Skeletal muscle satellite cell (primary cell): ENCODE data around the gene PRSS1.
"Not testable (repeated sequence)": the region's sequence is repeated elsewhere in the genome, so short reads cannot be mapped to it uniquely, and the experiment has no call there.

Experiments used
- H3K27me3 ChIP-seq: 2 replicates; pipeline ENCODE4 v1.7.0; 2013; ENCODE audit warnings: low read length; ENCODE audit not compliant: control insufficient read depth, insufficient read depth
- H3K36me3 ChIP-seq: 2 replicates; pipeline ENCODE4 v1.7.0; 2013; ENCODE audit warnings: mild to moderate bottlenecking, control low read depth, low read length; ENCODE audit not compliant: insufficient read depth
- H3K4me1 ChIP-seq: 2 replicates; pipeline ENCODE4 v1.7.0; 2013; ENCODE audit warnings: low read length; ENCODE audit not compliant: control insufficient read depth, insufficient read depth
- H3K4me2 ChIP-seq: 2 replicates; pipeline ENCODE4 v1.7.0; 2013; ENCODE audit warnings: mild to moderate bottlenecking, low read length
- H3K4me3 ChIP-seq: 2 replicates; pipeline ENCODE4 v1.7.0; 2013; ENCODE audit warnings: low read length
- H3K9ac ChIP-seq: 2 replicates; pipeline ENCODE4 v1.7.0; 2013; ENCODE audit warnings: mild to moderate bottlenecking, low read depth, low read length, moderate library complexity
- H3K9me3 ChIP-seq: replicated peaks from 2 replicates; pipeline ENCODE4 v1.7.0; 2013; ENCODE audit warnings: mild to moderate bottlenecking, control low read depth, low read length

Gene PRSS1

GRCh38 chr7:142762104-142762503 lies 12.8 kb downstream of the PRSS1 start:
- H3K27me3 ChIP-seq = peaks cover 70% of the 10 kb centered on the region
- H3K9ac ChIP-seq = no peak overlapping the region
- no peaks in the 10 kb centered on the region for H3K9me3 ChIP-seq
- H3K4me3 ChIP-seq = no peak overlapping the region
- H3K4me1 ChIP-seq = no peaks in the 10 kb centered on the region
- H3K4me2 ChIP-seq = no peak overlapping the region
- no peaks in the 10 kb centered on the region for H3K36me3 ChIP-seq

- no peaks in the 10 kb centered on the region for H3K4me1 ChIP-seq
Observed at GRCh38 chr7:142767451-142767850, 18.2 kb downstream of the PRSS1 start.

GRCh38 chr7:142767861-142768260 lies 18.6 kb downstream of the PRSS1 start:
- Histone ChIP-seq H3K9ac (no peak overlapping the region), H3K4me3 (no peak overlapping the region), H3K9me3 (no peaks in the 10 kb centered on the region), H3K36me3 (no peaks in the 10 kb centered on the region), H3K27me3 (peaks cover 63% of the 10 kb centered on the region), H3K4me1 (no peaks in the 10 kb centered on the region), H3K4me2 (no peak overlapping the region)

More at GRCh38 chr7:142767451-142767850, 18.2 kb downstream of the PRSS1 start:
- no peak overlapping the region for H3K4me2 ChIP-seq
- H3K27me3 ChIP-seq = peaks cover 67% of the 10 kb centered on the region
- no peaks in the 10 kb centered on the region for H3K9me3 ChIP-seq
- H3K9ac ChIP-seq = no peak overlapping the region
- no peak overlapping the region for H3K4me3 ChIP-seq
- H3K36me3 ChIP-seq = no peaks in the 10 kb centered on the region

- H3K4me3 ChIP-seq, H3K36me3 ChIP-seq, H3K4me2 ChIP-seq, H3K4me1 ChIP-seq, H3K9ac ChIP-seq, H3K9me3 ChIP-seq: not testable (repeated sequence)
- peaks cover 64% of the 10 kb centered on the region for H3K27me3 ChIP-seq
Observed at GRCh38 chr7:142768885-142769284, 19.6 kb downstream of the PRSS1 start.

GRCh38 chr7:142770661-142771352 lies 21.5 kb downstream of the PRSS1 start, which contains the start of gene PRSS2:
TSS of gene PRSS2 (plus strand) at chr7:142770970. CDS start at chr7:142770983, 13 bp downstream.
- Histone ChIP-seq H3K9ac (no peak within 1 kb of the TSS), H3K4me2 (no peak within 1 kb of the TSS), H3K9me3 (no peaks in the 10 kb centered on the region), H3K4me1 (peaks cover 2% of the 10 kb centered on the region), H3K27me3 (peaks cover 61% of the 10 kb centered on the region), H3K36me3 (no peaks in the 10 kb centered on the region), H3K4me3 (no peak within 1 kb of the TSS)

GRCh38 chr7:142771353-142771723 lies 22.1 kb downstream of the PRSS1 start:
- H3K4me3 ChIP-seq = no peak overlapping the region
- H3K4me2 ChIP-seq = no peak overlapping the region
- no peaks in the 10 kb centered on the region for H3K36me3 ChIP-seq
- peaks cover 61% of the 10 kb centered on the region for H3K27me3 ChIP-seq
- H3K9me3 ChIP-seq = no peaks in the 10 kb centered on the region
- no peak overlapping the region for H3K9ac ChIP-seq
- H3K4me1 ChIP-seq = peaks cover 7% of the 10 kb centered on the region

GRCh38 chr7:142772051-142772450 lies 22.8 kb downstream of the PRSS1 start:
- Histone ChIP-seq H3K36me3 (no peaks in the 10 kb centered on the region), H3K4me3 (no peak overlapping the region), H3K4me1 (peaks cover 11% of the 10 kb centered on the region), H3K27me3 (peaks cover 57% of the 10 kb centered on the region), H3K4me2 (no peak overlapping the region), H3K9me3 (no peaks in the 10 kb centered on the region), H3K9ac (no peak overlapping the region)

GRCh38 chr7:142772673-142773072 lies 23.4 kb downstream of the PRSS1 start:
- Histone ChIP-seq H3K4me3 (no peak overlapping the region), H3K9me3 (no peaks in the 10 kb centered on the region), H3K9ac (no peak overlapping the region), H3K27me3 (peaks cover 52% of the 10 kb centered on the region), H3K36me3 (no peaks in the 10 kb centered on the region), H3K4me2 (no peak overlapping the region), H3K4me1 (peaks cover 11% of the 10 kb centered on the region)

GRCh38 chr7:142773230-142773629 lies 24.0 kb downstream of the PRSS1 start:
- H3K4me2 ChIP-seq = no peak overlapping the region
- no peak overlapping the region for H3K9ac ChIP-seq
- peaks cover 11% of the 10 kb centered on the region for H3K4me1 ChIP-seq
- H3K9me3 ChIP-seq = no peaks in the 10 kb centered on the region
- H3K4me3 ChIP-seq = no peak overlapping the region
- no peaks in the 10 kb centered on the region for H3K36me3 ChIP-seq
- peaks cover 46% of the 10 kb centered on the region for H3K27me3 ChIP-seq

GRCh38 chr7:142773937-142774744 lies 24.9 kb downstream of the PRSS1 start:
- Histone ChIP-seq H3K4me2 (no peak overlapping the region), H3K4me3 (no peak overlapping the region), H3K4me1 (peaks cover 11% of the 10 kb centered on the region), H3K27me3 (peaks cover 42% of the 10 kb centered on the region), H3K9ac (no peak overlapping the region), H3K36me3 (no peaks in the 10 kb centered on the region), H3K9me3 (no peaks in the 10 kb centered on the region)

GRCh38 chr7:142774826-142775225 lies 25.6 kb downstream of the PRSS1 start:
- Histone ChIP-seq H3K9me3 (no peaks in the 10 kb centered on the region), H3K27me3 (peaks cover 37% of the 10 kb centered on the region), H3K4me2 (peak overlapping the region; percentile 38), H3K4me1 (peaks cover 11% of the 10 kb centered on the region), H3K4me3 (no peak overlapping the region), H3K9ac (no peak overlapping the region), H3K36me3 (no peaks in the 10 kb centered on the region)
